Neural progenitor cell (in vitro differentiated cells): ENCODE measurements around the gene TCF19. TPM values are rescaled to one million over a fixed set of nuclear protein-coding genes. Genes with fewer than 3 reads are reported as not detected.
A peak's percentile ranks its signal among the peaks of the same experiment; 100 is the strongest.

Source experiments
- DNase-seq: peaks from one replicate; pipeline ENCODE4 v3.0.0-alpha.2; 2016; ENCODE audit warnings: low spot score
- H2AFZ ChIP-seq: fragments of 200-600 bp; sonication (generic); replicated peaks from 2 replicates; pipeline ENCODE4 v1.6.1; 2016; ENCODE audit warnings: antibody characterized with exemption
- H3F3A ChIP-seq: fragments of 200-600 bp; sonication (generic); 2 replicates; pipeline ENCODE4 v1.6.1; 2016; ENCODE audit warnings: antibody characterized with exemption, low read depth
- H3K27ac ChIP-seq: fragments of 200-600 bp; sonication (generic); 2 replicates; pipeline ENCODE4 v1.5.1; 2016; ENCODE audit warnings: mild to moderate bottlenecking
- H3K27me3 ChIP-seq: fragments of 200-600 bp; sonication (generic); 2 replicates; pipeline ENCODE4 v1.6.1; 2016; ENCODE audit warnings: mild to moderate bottlenecking, moderate library complexity
- H3K36me3 ChIP-seq: fragments of 200-600 bp; sonication (generic); 2 replicates; pipeline ENCODE4 v1.5.1; 2016
- H3K4me1 ChIP-seq: fragments of 200-600 bp; sonication (generic); 2 replicates; pipeline ENCODE4 v1.6.1; 2016; ENCODE audit warnings: mixed run types
- H3K4me2 ChIP-seq: fragments of 200-600 bp; sonication (generic); 2 replicates; pipeline ENCODE4 v1.6.1; 2016
- H3K4me3 ChIP-seq: fragments of 200-600 bp; sonication (generic); 2 replicates; pipeline ENCODE4 v1.5.1; 2016
- H3K79me2 ChIP-seq: fragments of 200-600 bp; sonication (generic); 2 replicates; pipeline ENCODE4 v1.6.1; 2016; ENCODE audit warnings: low read depth
- H3K9ac ChIP-seq: fragments of 200-600 bp; sonication (generic); 2 replicates; pipeline ENCODE4 v1.6.1; 2016
- H3K9me3 ChIP-seq: fragments of 200-600 bp; sonication (generic); 2 replicates; pipeline ENCODE4 v1.5.1; 2016; ENCODE audit warnings: low read depth
- H4K20me1 ChIP-seq: fragments of 200-600 bp; sonication (generic); 2 replicates; pipeline ENCODE4 v1.6.1; 2016; ENCODE audit warnings: low read depth
- H3K27ac Mint-ChIP-seq: 3 replicates; pipeline ENCODE4 v1.8.0; 2021; ENCODE audit warnings: mixed read lengths
- H3K27me3 Mint-ChIP-seq: 2 replicates; pipeline ENCODE4 v1.8.0; 2022; ENCODE audit warnings: low read depth, mild to moderate bottlenecking, inconsistent platforms, moderate library complexity, mixed read lengths; ENCODE audit not compliant: insufficient read depth
- H3K36me3 Mint-ChIP-seq: 3 replicates; pipeline ENCODE4 v1.8.0; 2021; ENCODE audit warnings: mixed read lengths
- H3K4me1 Mint-ChIP-seq: 3 replicates; pipeline ENCODE4 v1.8.0; 2021; ENCODE audit warnings: mixed read lengths
- H3K4me3 Mint-ChIP-seq: 3 replicates; pipeline ENCODE4 v1.8.0; 2021; ENCODE audit warnings: mild to moderate bottlenecking, moderate library complexity, mixed read lengths
- H3K9me3 Mint-ChIP-seq: 3 replicates; pipeline ENCODE4 v1.8.0; 2020; ENCODE audit warnings: mixed read lengths
- EZH2 ChIP-seq: fragments of 200-600 bp; sonication (generic); IDR thresholded peaks from 2 replicates; pipeline ENCODE4 v1.6.1; 2017; ENCODE audit warnings: antibody characterized with exemption, mild to moderate bottlenecking, moderate library complexity
- EZH2phosphoT487 ChIP-seq: fragments of 200-600 bp; sonication (generic); IDR thresholded peaks from 2 replicates; pipeline ENCODE4 v1.6.1; 2017; ENCODE audit warnings: antibody characterized with exemption
- total RNA-seq: library from RNA; depleted of rRNA; stranded (reverse); fragments of >200 nt; gene quantifications from 2 replicates; pipeline ENCODE4 v1.2.3, GENCODE V29; 2015; ENCODE audit warnings: low replicate concordance
- TF ChIP-seq, protein P1 (sequence below): fragments of 200-600 bp; sonication (generic); IDR thresholded peaks from 2 replicates; pipeline ENCODE4 v1.5.1; 2017; ENCODE audit warnings: antibody characterized with exemption, mild to moderate bottlenecking

The TCF19 gene
- total RNA-seq, 1 donor from 2014 or later: 6.2 TPM

DNA sequence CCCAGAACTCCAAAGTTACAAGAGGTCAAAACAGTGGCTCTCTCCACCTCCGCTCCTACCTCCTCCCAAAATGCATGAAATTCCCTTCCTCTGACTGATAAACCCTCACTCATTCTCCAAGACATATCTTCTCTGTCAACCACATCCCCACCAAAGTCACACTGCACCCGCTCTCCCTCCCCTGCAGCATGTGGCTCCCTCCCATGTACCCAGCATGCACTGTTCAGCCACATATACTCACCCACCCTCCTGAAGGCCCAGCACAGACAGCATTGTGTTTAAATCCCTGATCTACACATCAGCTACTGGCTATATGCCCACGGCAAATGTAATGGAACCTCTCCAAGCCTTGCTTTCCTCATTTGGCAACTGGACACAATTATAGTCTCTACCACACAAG is 17.6 kb downstream of the TCF19 start:
- Mint-ChIP-seq H3K4me1 (peaks cover 18% of the 10 kb centered on the region), H3K36me3 (no peaks in the 10 kb centered on the region), H3K27me3 (peaks cover 11% of the 10 kb centered on the region), H3K9me3 (no peaks in the 10 kb centered on the region), H3K4me3 (no peak overlapping the region), H3K27ac (peak overlapping the region; percentile 2)
- Histone ChIP-seq H3K27ac (no peak overlapping the region), H3K4me1 (peaks cover 19% of the 10 kb centered on the region), H2AFZ (no peak overlapping the region), H3K4me2 (no peak overlapping the region), H3K79me2 (no peaks in the 10 kb centered on the region), H3K9me3 (no peaks in the 10 kb centered on the region), H3K36me3 (no peaks in the 10 kb centered on the region), H3K9ac (no peak overlapping the region), H3F3A (peaks cover 13% of the 10 kb centered on the region), H3K27me3 (peaks cover 10% of the 10 kb centered on the region), H3K4me3 (no peak overlapping the region), H4K20me1 (no peaks in the 10 kb centered on the region)
- no peak for DNase-seq
- TF ChIP-seq EZH2phosphoT487: no peak
- no peak for TF ChIP-seq EZH2
- TF ChIP-seq, protein P1, sequence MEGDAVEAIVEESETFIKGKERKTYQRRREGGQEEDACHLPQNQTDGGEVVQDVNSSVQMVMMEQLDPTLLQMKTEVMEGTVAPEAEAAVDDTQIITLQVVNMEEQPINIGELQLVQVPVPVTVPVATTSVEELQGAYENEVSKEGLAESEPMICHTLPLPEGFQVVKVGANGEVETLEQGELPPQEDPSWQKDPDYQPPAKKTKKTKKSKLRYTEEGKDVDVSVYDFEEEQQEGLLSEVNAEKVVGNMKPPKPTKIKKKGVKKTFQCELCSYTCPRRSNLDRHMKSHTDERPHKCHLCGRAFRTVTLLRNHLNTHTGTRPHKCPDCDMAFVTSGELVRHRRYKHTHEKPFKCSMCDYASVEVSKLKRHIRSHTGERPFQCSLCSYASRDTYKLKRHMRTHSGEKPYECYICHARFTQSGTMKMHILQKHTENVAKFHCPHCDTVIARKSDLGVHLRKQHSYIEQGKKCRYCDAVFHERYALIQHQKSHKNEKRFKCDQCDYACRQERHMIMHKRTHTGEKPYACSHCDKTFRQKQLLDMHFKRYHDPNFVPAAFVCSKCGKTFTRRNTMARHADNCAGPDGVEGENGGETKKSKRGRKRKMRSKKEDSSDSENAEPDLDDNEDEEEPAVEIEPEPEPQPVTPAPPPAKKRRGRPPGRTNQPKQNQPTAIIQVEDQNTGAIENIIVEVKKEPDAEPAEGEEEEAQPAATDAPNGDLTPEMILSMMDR: no peak

DNA sequence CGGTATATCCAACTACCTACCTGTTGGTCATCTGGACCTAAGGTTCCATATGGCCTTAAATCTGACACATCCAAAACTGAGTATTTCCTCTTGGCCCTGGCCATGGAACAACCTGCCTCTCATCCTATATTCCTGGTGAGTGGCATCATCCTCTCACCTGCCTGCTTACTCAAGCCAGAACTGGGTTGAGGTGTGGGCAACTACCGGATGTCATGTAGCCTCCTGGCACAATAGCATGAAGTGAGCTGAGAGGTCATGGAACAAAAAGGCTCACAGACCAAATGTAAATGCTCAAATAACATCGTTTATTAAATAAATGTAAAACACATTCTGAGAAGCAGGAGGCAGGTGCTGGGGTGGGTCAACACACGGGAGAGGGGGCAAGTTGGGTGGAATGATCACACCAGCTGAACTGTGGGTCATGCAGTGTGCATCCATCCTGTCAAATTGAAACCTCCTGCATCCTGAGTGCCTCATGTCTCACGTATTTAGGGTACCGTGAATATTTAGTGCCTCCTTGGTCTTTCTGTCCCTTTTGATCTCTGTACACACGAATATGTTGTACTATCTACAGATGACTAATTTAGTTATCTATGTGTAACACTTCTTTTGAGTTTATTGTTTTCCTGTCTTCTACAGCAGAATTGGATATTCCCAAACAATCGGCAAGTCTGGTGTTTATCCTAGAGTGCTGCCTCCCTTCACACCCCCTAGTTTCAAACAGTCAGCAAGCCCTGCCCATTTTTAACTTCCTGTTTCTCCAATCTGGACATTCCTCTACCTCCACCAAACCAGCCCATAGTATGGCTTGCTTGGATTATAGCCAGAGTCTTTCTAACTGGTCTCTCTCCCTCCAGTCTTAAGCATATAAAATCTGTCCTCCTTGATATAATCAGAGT is 20.0 kb downstream of the TCF19 start:
- DNase-seq: no peak
- Mint-ChIP-seq H3K4me3 (no peak overlapping the region), H3K4me1 (no peaks in the 10 kb centered on the region), H3K36me3 (no peaks in the 10 kb centered on the region), H3K9me3 (no peaks in the 10 kb centered on the region), H3K27me3 (peaks cover 6% of the 10 kb centered on the region), H3K27ac (peak overlapping the region; percentile 25)
- Histone ChIP-seq H3F3A (no peaks in the 10 kb centered on the region), H3K4me1 (no peaks in the 10 kb centered on the region), H3K4me2 (no peak overlapping the region), H3K27me3 (no peaks in the 10 kb centered on the region), H2AFZ (no peak overlapping the region), H3K36me3 (no peaks in the 10 kb centered on the region), H4K20me1 (no peaks in the 10 kb centered on the region), H3K9ac (no peak overlapping the region), H3K27ac (no peak overlapping the region), H3K9me3 (no peaks in the 10 kb centered on the region), H3K4me3 (no peak overlapping the region), H3K79me2 (no peaks in the 10 kb centered on the region)
- TF ChIP-seq EZH2: no peak
- TF ChIP-seq EZH2phosphoT487: no peak
- TF ChIP-seq, protein P1: no peak

DNA sequence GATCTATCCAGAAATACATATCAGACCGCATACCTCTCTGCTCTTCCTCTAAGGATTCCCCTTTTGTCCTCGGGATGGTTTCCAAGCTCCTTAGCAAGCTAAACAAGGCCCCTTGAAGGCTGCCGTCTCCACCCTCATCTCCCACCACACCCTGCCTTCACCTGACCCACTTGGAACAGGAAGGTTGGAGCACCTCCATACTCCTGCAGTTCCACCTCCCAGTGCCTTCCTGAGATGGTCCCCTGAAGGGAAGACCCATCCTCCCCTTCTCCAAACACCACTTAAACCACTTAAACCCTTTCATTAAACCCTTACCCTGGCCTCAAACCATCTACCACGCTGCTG is 20.6 kb downstream of the TCF19 start:
- no peak overlapping the region for H2AFZ ChIP-seq

More for the DNA sequence above, 20.6 kb downstream of the TCF19 start:
- no peaks in the 10 kb centered on the region for H3K9me3 ChIP-seq
- H3K27me3 ChIP-seq: no peaks in the 10 kb centered on the region
- no peaks in the 10 kb centered on the region for H3K79me2 ChIP-seq
- DNase-seq: no peak
- Mint-ChIP-seq H3K36me3 (no peaks in the 10 kb centered on the region), H3K27me3 (peaks cover 6% of the 10 kb centered on the region), H3K4me1 (peaks cover 4% of the 10 kb centered on the region), H3K27ac (no peak overlapping the region), H3K9me3 (no peaks in the 10 kb centered on the region), H3K4me3 (no peak overlapping the region)
- no peak overlapping the region for H3K4me2 ChIP-seq
- no peak overlapping the region for H3K4me3 ChIP-seq
- no peaks in the 10 kb centered on the region for H4K20me1 ChIP-seq
- no peaks in the 10 kb centered on the region for H3K36me3 ChIP-seq
- TF ChIP-seq, protein P1: no peak
- TF ChIP-seq EZH2 (no peak), EZH2phosphoT487 (no peak)
- no peaks in the 10 kb centered on the region for H3F3A ChIP-seq
- H3K4me1 ChIP-seq: peaks cover 4% of the 10 kb centered on the region
- no peak overlapping the region for H3K9ac ChIP-seq
- no peak overlapping the region for H3K27ac ChIP-seq
